DOHH2 (cell line): ENCODE results near the gene RETREG2.
A peak's percentile ranks its signal among the peaks of the same experiment; 100 is the strongest.

Source experiments
- H3F3A ChIP-seq: fragments of 200-600 bp; sonication (generic), shearing (Covaris generic); 2 replicates; pipeline ENCODE4 v1.6.0; 2016; ENCODE audit warnings: antibody characterized with exemption, mild to moderate bottlenecking; ENCODE audit not compliant: control insufficient read depth, insufficient read depth
- H3K27ac ChIP-seq: fragments of 200-600 bp; sonication (generic); 2 replicates; pipeline ENCODE4 v1.5.1; 2014; ENCODE audit warnings: low read depth, mild to moderate bottlenecking, low read length, moderate library complexity
- H3K27me3 ChIP-seq: fragments of 200-600 bp; sonication (generic); 2 replicates; pipeline ENCODE4 v1.6.1; 2014; ENCODE audit warnings: mild to moderate bottlenecking, low read length, mixed read lengths; ENCODE audit not compliant: control insufficient read depth
- H3K36me3 ChIP-seq: fragments of 200-600 bp; sonication (generic); 2 replicates; pipeline ENCODE4 v1.6.1; 2014; ENCODE audit warnings: mild to moderate bottlenecking, low read length, moderate library complexity, mixed read lengths; ENCODE audit not compliant: control insufficient read depth
- H3K4me1 ChIP-seq: fragments of 200-600 bp; sonication (generic); 2 replicates; pipeline ENCODE4 v1.6.1; 2014; ENCODE audit warnings: mild to moderate bottlenecking, low read length, mixed read lengths; ENCODE audit not compliant: control insufficient read depth
- H3K4me2 ChIP-seq: fragments of 200-600 bp; sonication (generic); 2 replicates; pipeline ENCODE4 v1.6.0; 2014; ENCODE audit warnings: mild to moderate bottlenecking, low read length, moderate library complexity
- H3K4me3 ChIP-seq: fragments of 200-600 bp; sonication (generic); 2 replicates; pipeline ENCODE4 v1.5.1; 2014; ENCODE audit warnings: mild to moderate bottlenecking, low read length, mixed read lengths
- H3K79me2 ChIP-seq: fragments of 200-600 bp; sonication (generic); 2 replicates; pipeline ENCODE4 v1.6.1; 2014; ENCODE audit warnings: mild to moderate bottlenecking, low read length, mixed read lengths; ENCODE audit not compliant: control insufficient read depth
- H3K9me2 ChIP-seq: fragments of 200-600 bp; sonication (generic); replicated peaks from 2 replicates; pipeline ENCODE4 v1.6.1; 2014; ENCODE audit warnings: mild to moderate bottlenecking, low read length, mixed read lengths; ENCODE audit not compliant: control insufficient read depth
- H3K9me3 ChIP-seq: fragments of 200-600 bp; sonication (generic); 2 replicates; pipeline ENCODE4 v1.6.1; 2014; ENCODE audit warnings: antibody characterized with exemption, low read length, mixed read lengths; ENCODE audit not compliant: control insufficient read depth, insufficient read depth
- H4K20me1 ChIP-seq: fragments of 200-600 bp; sonication (generic); 2 replicates; pipeline ENCODE4 v1.6.0; 2014; ENCODE audit warnings: low read depth, mild to moderate bottlenecking, antibody characterized with exemption, low read length, moderate library complexity; ENCODE audit not compliant: control insufficient read depth, insufficient read depth
- EZH2phosphoT487 ChIP-seq: fragments of 200-600 bp; sonication (generic); IDR thresholded peaks from 2 replicates; pipeline ENCODE4 v1.6.1; 2017; ENCODE audit warnings: borderline replicate concordance, mild to moderate bottlenecking, antibody characterized with exemption, low read length, moderate library complexity, mixed read lengths
- TF ChIP-seq, protein P1 (sequence below): fragments of 200-600 bp; sonication (generic); IDR thresholded peaks from one replicate; pipeline ENCODE4 v1.5.1; 2014; ENCODE audit warnings: antibody characterized with exemption, mild to moderate bottlenecking, low read depth, low read length; ENCODE audit not compliant: poor library complexity, severe bottlenecking

Gene RETREG2

DNA sequence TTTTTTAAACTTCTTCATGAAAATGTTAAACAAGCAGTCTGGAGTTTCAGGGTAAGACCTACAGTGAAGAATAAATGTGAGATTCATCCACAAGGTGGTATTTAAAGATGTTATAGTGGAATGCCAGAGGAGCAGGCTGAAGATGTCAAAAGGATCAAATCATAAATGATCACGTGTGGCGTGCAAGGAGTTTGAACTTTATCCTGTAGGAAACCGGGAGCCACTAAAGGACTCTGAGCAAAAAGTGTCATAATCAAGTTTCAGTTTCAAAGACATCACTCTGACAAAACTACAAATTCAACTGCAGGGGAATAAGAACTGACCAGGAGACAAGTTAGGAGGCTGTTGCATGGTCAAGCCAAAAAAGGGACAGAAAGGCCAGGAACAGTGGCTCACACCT lies 37.4 kb upstream of the RETREG2 start:
- Histone ChIP-seq H3K4me3 (no peak overlapping the region), H4K20me1 (no peaks in the 10 kb centered on the region), H3K27me3 (no peaks in the 10 kb centered on the region), H3K9me3 (no peaks in the 10 kb centered on the region), H3K79me2 (no peaks in the 10 kb centered on the region), H3K4me2 (no peak overlapping the region), H3K4me1 (no peaks in the 10 kb centered on the region), H3K9me2 (no peaks in the 10 kb centered on the region), H3F3A (no peaks in the 10 kb centered on the region), H3K36me3 (peaks cover 19% of the 10 kb centered on the region), H3K27ac (no peak overlapping the region)
- TF ChIP-seq, protein P1, sequence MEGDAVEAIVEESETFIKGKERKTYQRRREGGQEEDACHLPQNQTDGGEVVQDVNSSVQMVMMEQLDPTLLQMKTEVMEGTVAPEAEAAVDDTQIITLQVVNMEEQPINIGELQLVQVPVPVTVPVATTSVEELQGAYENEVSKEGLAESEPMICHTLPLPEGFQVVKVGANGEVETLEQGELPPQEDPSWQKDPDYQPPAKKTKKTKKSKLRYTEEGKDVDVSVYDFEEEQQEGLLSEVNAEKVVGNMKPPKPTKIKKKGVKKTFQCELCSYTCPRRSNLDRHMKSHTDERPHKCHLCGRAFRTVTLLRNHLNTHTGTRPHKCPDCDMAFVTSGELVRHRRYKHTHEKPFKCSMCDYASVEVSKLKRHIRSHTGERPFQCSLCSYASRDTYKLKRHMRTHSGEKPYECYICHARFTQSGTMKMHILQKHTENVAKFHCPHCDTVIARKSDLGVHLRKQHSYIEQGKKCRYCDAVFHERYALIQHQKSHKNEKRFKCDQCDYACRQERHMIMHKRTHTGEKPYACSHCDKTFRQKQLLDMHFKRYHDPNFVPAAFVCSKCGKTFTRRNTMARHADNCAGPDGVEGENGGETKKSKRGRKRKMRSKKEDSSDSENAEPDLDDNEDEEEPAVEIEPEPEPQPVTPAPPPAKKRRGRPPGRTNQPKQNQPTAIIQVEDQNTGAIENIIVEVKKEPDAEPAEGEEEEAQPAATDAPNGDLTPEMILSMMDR, result no peak
- no peak for TF ChIP-seq EZH2phosphoT487

DNA sequence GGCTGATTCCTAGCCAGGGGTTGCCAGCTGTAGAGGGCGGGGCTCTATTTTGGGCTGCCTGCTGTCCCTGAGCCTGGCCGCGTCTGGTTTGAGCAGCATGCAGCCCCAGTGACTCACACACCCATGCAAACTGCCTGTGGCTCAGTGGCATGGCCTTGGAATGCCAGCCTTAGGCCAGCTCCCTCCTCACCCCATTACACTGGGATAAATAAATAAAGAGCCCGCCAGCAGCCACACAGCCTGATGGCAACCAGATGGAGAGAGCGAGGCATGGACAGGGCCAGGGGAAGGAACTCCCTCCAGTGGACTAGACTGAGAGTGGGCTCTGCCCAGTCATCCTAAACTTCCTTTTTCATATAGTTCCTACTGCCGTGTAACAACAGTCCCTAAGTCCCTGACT lies 35.7 kb upstream of the RETREG2 start:
- no peak for TF ChIP-seq EZH2phosphoT487
- TF ChIP-seq, protein P1, result no peak
- H3K4me2 ChIP-seq, result no peak overlapping the region

DNA sequence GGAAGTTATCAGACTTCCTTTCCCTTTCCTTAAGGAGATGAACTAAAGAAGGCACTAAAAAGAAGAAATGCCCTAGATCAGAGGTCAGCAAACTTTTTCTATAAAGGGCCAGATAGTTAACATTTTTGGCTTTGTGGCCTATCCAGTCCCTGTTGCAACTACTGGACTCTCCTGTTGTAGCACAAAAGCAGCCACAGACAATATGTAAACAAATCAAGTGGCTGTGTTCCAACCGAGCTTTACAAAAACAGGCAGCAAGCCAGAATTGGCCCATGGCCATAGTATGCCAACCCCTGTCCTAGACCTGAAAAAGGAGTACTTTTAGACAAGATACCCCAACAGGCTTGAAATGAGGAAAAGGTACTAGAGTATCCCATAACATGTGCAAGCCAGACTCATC lies 28.4 kb upstream of the RETREG2 start:
- Histone ChIP-seq H3K36me3 (peaks cover 23% of the 10 kb centered on the region), H3K9me3 (no peaks in the 10 kb centered on the region), H3K4me2 (no peak overlapping the region), H4K20me1 (no peaks in the 10 kb centered on the region), H3K79me2 (no peaks in the 10 kb centered on the region), H3K27ac (no peak overlapping the region), H3K27me3 (no peaks in the 10 kb centered on the region), H3K4me1 (no peaks in the 10 kb centered on the region), H3F3A (peaks cover 7% of the 10 kb centered on the region; the same call in 1 of the 2 replicates), H3K9me2 (no peaks in the 10 kb centered on the region), H3K4me3 (no peak overlapping the region)
- no peak for TF ChIP-seq EZH2phosphoT487
- TF ChIP-seq, protein P1, result no peak

More for the DNA sequence above, 35.7 kb upstream of the RETREG2 start:
- Histone ChIP-seq H4K20me1 (no peaks in the 10 kb centered on the region), H3K79me2 (no peaks in the 10 kb centered on the region), H3K9me3 (no peaks in the 10 kb centered on the region), H3F3A (no peaks in the 10 kb centered on the region), H3K9me2 (no peaks in the 10 kb centered on the region), H3K4me1 (no peaks in the 10 kb centered on the region), H3K4me3 (no peak overlapping the region), H3K27me3 (no peaks in the 10 kb centered on the region), H3K27ac (no peak overlapping the region), H3K36me3 (peaks cover 26% of the 10 kb centered on the region)

DNA sequence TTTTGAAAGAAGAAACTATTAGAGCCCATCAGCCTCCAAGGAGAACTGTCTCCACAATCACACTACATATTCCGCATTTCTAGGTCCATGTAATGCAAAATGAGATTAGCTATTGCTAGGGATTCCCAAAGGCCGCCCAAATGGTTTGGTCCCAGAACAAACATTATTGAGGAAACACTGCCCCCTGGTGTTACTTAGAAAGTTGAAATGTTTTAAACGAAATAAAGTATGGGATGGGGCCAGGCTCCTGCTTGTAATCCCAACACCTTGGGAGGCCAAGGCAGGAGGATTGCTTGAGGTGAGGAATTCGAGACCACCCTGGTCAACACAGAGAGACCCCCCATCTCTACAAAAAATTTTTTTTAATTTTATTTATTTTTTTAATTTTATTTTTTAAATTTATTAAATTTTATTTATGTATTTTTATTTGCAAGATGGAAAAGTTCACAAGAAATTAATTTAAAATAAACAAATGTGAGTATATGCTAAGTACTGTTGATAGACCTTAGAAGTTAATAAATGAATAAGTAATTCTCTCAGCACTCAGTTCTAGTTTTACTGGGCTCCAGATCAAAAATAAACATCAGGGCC lies 22.9 kb upstream of the RETREG2 start:
- H3K4me2 ChIP-seq, result no peak overlapping the region
- peaks cover 21% of the 10 kb centered on the region for H3K36me3 ChIP-seq
- H3K27me3 ChIP-seq, result no peaks in the 10 kb centered on the region
- H3K27ac ChIP-seq, result no peak overlapping the region
- H3K4me3 ChIP-seq, result no peak overlapping the region
- H3K9me3 ChIP-seq, result no peaks in the 10 kb centered on the region
- TF ChIP-seq EZH2phosphoT487, result no peak
- TF ChIP-seq, protein P1, result peak; percentile 48
- H3F3A ChIP-seq, result peaks cover 14% of the 10 kb centered on the region; the same call in 1 of the 2 replicates
- peaks cover 6% of the 10 kb centered on the region for H3K4me1 ChIP-seq
- H4K20me1 ChIP-seq, result no peaks in the 10 kb centered on the region
- no peaks in the 10 kb centered on the region for H3K9me2 ChIP-seq
- H3K79me2 ChIP-seq, result no peaks in the 10 kb centered on the region
